ENCODE measurements around the gene SMIM3. TPM values are rescaled to one million over a fixed set of nuclear protein-coding genes. Genes with fewer than 3 reads are reported as not detected.
A peak's percentile ranks its signal among the peaks of the same experiment; 100 is the strongest.
"Not testable (repeated sequence)": the region's sequence is repeated elsewhere in the genome, so short reads cannot be mapped to it uniquely, and the experiment has no call there.

SMIM3 gene
- total RNA-seq, 1 donor from 2014 or later: 17.0 TPM

GRCh38 chr5:150794927-150795326, 16.4 kb downstream of the SMIM3 start:
- ATAC-seq: no peak

- ATAC-seq: no peak
Observed at GRCh38 chr5:150797384-150797783, 18.8 kb downstream of the SMIM3 start.

- ATAC-seq: peak; percentile 76
Observed at GRCh38 chr5:150801117-150801927, 22.8 kb downstream of the SMIM3 start.

- no peak for ATAC-seq
Observed at GRCh38 chr5:150804388-150804787, 25.8 kb downstream of the SMIM3 start.

- ATAC-seq: no peak
Observed at GRCh38 chr5:150809363-150809762, 30.8 kb downstream of the SMIM3 start.

- ATAC-seq: no peak
Observed at GRCh38 chr5:150815010-150815409, 36.5 kb downstream of the SMIM3 start.

GRCh38 chr5:150816946-150817345, 38.4 kb downstream of the SMIM3 start:
- no peak for ATAC-seq

GRCh38 chr5:150829744-150830143, 51.2 kb downstream of the SMIM3 start:
- no peak for ATAC-seq

GRCh38 chr5:150831821-150832220, 53.3 kb downstream of the SMIM3 start:
- ATAC-seq: not testable (repeated sequence)

- no peak for ATAC-seq
Observed at GRCh38 chr5:150836064-150836463, 57.5 kb downstream of the SMIM3 start.

- no peak for ATAC-seq
Observed at GRCh38 chr5:150836703-150837102, 58.1 kb downstream of the SMIM3 start.

GRCh38 chr5:150845185-150845859, 66.8 kb downstream of the SMIM3 start:
- ATAC-seq: not testable (repeated sequence)

GRCh38 chr5:150846308-150846653, 67.7 kb downstream of the SMIM3 start, which contains the start of gene IRGM:
Gene IRGM, plus strand, starts transcription at chr5:150846521. Its CDS starts 1,603 bp downstream, at chr5:150848124.
- ATAC-seq: not testable (repeated sequence)

Other genes starting within 250 kb of the SMIM3 start
- gene SYNPO, start 138.1 kb upstream of the SMIM3 start, total RNA-seq: 7.8 TPM
- not detected for gene MYOZ3, start 117.5 kb upstream of the SMIM3 start, total RNA-seq
- gene RBM22, start 77.7 kb upstream of the SMIM3 start, total RNA-seq: 24.4 TPM
- gene DCTN4, start 19.7 kb upstream of the SMIM3 start, total RNA-seq: 49.4 TPM
- gene IRGM, start 67.8 kb downstream of the SMIM3 start, total RNA-seq: not detected
- 3.5 TPM for gene ZNF300, start 126.2 kb downstream of the SMIM3 start, total RNA-seq
- gene GPX3, start 241.8 kb downstream of the SMIM3 start, total RNA-seq: 125 TPM